ENCODE data around the gene ZEB2.

The ZEB2 gene

GRCh38 chr2:144548088-144548487, 28.2 kb upstream of the ZEB2 start:
- Histone ChIP-seq H3K9me3 (ENCODE audit: control insufficient read depth, low read length) (no peaks in the 10 kb centered on the region), H3K36me3 (ENCODE audit: control insufficient read depth, insufficient read depth, low read length) (no peaks in the 10 kb centered on the region), H3K4me1 (ENCODE audit: control insufficient read depth, insufficient read depth, low read length) (no peaks in the 10 kb centered on the region), H3K4me3 (ENCODE audit: low read length) (no peak overlapping the region), H3K27me3 (ENCODE audit: control insufficient read depth, insufficient read depth, low read length) (no peaks in the 10 kb centered on the region), H3K9ac (ENCODE audit: low read length) (no peak overlapping the region)

GRCh38 chr2:144547494-144547893, 27.6 kb upstream of the ZEB2 start:
- H3K27me3 ChIP-seq (ENCODE audit: control insufficient read depth, insufficient read depth, low read length), result no peaks in the 10 kb centered on the region
- no peaks in the 10 kb centered on the region for H3K9me3 ChIP-seq (ENCODE audit: control insufficient read depth, low read length)
- H3K36me3 ChIP-seq (ENCODE audit: control insufficient read depth, insufficient read depth, low read length), result no peaks in the 10 kb centered on the region
- no peak overlapping the region for H3K4me3 ChIP-seq (ENCODE audit: low read length)
- H3K9ac ChIP-seq (ENCODE audit: low read length), result no peak overlapping the region
- H3K4me1 ChIP-seq (ENCODE audit: control insufficient read depth, insufficient read depth, low read length), result no peaks in the 10 kb centered on the region

GRCh38 chr2:144546933-144547332, 27.0 kb upstream of the ZEB2 start:
- H3K4me1 ChIP-seq (ENCODE audit: control insufficient read depth, insufficient read depth, low read length), result no peaks in the 10 kb centered on the region
- no peak overlapping the region for H3K4me3 ChIP-seq (ENCODE audit: low read length)
- no peaks in the 10 kb centered on the region for H3K27me3 ChIP-seq (ENCODE audit: control insufficient read depth, insufficient read depth, low read length)
- no peaks in the 10 kb centered on the region for H3K9me3 ChIP-seq (ENCODE audit: control insufficient read depth, low read length)
- H3K9ac ChIP-seq (ENCODE audit: low read length), result no peak overlapping the region
- H3K36me3 ChIP-seq (ENCODE audit: control insufficient read depth, insufficient read depth, low read length), result no peaks in the 10 kb centered on the region

GRCh38 chr2:144545787-144546186, 25.9 kb upstream of the ZEB2 start:
- Histone ChIP-seq H3K4me3 (ENCODE audit: low read length) (no peak overlapping the region), H3K9ac (ENCODE audit: low read length) (no peak overlapping the region), H3K27me3 (ENCODE audit: control insufficient read depth, insufficient read depth, low read length) (no peaks in the 10 kb centered on the region), H3K36me3 (ENCODE audit: control insufficient read depth, insufficient read depth, low read length) (no peaks in the 10 kb centered on the region), H3K9me3 (ENCODE audit: control insufficient read depth, low read length) (no peaks in the 10 kb centered on the region), H3K4me1 (ENCODE audit: control insufficient read depth, insufficient read depth, low read length) (no peaks in the 10 kb centered on the region)

DNA sequence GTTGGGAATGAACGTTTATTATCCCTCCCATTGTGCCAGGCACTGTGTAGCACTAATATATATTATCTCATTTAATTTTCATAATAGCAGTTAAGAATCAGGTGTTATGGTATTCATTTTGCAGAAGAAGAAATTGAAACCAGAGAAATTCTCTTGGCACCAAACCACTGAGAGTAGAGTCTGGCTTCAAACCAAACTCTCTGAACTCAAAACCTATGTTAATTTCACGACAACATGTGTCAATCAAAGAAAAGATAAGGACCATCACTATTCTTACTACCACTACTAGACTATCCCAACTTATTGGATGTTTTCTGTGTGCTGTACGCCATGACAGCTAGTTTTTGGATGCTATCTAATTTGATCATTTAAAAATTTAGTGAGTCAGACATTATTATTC, 24.1 kb upstream of the ZEB2 start:
- no peak overlapping the region for H3K4me3 ChIP-seq (ENCODE audit: low read length)
- H3K9me3 ChIP-seq (ENCODE audit: control insufficient read depth, low read length), result no peaks in the 10 kb centered on the region
- H3K4me1 ChIP-seq (ENCODE audit: control insufficient read depth, insufficient read depth, low read length), result no peaks in the 10 kb centered on the region
- no peaks in the 10 kb centered on the region for H3K36me3 ChIP-seq (ENCODE audit: control insufficient read depth, insufficient read depth, low read length)
- no peaks in the 10 kb centered on the region for H3K27me3 ChIP-seq (ENCODE audit: control insufficient read depth, insufficient read depth, low read length)
- no peak overlapping the region for H3K9ac ChIP-seq (ENCODE audit: low read length)

DNA sequence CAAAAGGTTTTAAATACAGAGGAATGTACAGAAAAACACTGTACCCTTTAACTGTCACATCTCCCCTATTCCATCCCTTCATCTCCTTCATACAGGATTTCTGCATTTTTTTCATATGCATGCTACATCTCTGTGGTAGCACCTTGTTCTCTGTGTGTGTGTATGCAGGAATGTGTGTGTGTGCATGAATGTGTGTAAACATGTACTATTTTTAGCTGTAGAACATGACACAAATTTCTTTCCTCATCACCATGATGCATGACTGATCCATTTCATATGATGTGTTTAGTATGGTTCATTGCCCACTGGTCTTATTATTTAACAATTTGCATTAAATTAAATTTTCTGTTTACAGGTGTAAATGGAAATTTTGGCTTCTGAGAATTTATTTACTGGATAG, 21.5 kb upstream of the ZEB2 start:
- Histone ChIP-seq H3K9ac (ENCODE audit: low read length) (no peak overlapping the region), H3K27me3 (ENCODE audit: control insufficient read depth, insufficient read depth, low read length) (no peaks in the 10 kb centered on the region), H3K4me3 (ENCODE audit: low read length) (no peak overlapping the region)

GRCh38 chr2:144539289-144539782, 19.4 kb upstream of the ZEB2 start:
- H3K36me3 ChIP-seq (ENCODE audit: control insufficient read depth, insufficient read depth, low read length), result no peaks in the 10 kb centered on the region
- H3K9ac ChIP-seq (ENCODE audit: low read length), result no peak overlapping the region
- H3K4me1 ChIP-seq (ENCODE audit: control insufficient read depth, insufficient read depth, low read length), result no peaks in the 10 kb centered on the region
- H3K27me3 ChIP-seq (ENCODE audit: control insufficient read depth, insufficient read depth, low read length), result no peaks in the 10 kb centered on the region
- H3K4me3 ChIP-seq (ENCODE audit: low read length), result no peak overlapping the region
- H3K9me3 ChIP-seq (ENCODE audit: control insufficient read depth, low read length), result no peaks in the 10 kb centered on the region

More for the DNA sequence above, 21.5 kb upstream of the ZEB2 start:
- H3K4me1 ChIP-seq (ENCODE audit: control insufficient read depth, insufficient read depth, low read length), result no peaks in the 10 kb centered on the region
- H3K36me3 ChIP-seq (ENCODE audit: control insufficient read depth, insufficient read depth, low read length), result no peaks in the 10 kb centered on the region
- no peaks in the 10 kb centered on the region for H3K9me3 ChIP-seq (ENCODE audit: control insufficient read depth, low read length)

DNA sequence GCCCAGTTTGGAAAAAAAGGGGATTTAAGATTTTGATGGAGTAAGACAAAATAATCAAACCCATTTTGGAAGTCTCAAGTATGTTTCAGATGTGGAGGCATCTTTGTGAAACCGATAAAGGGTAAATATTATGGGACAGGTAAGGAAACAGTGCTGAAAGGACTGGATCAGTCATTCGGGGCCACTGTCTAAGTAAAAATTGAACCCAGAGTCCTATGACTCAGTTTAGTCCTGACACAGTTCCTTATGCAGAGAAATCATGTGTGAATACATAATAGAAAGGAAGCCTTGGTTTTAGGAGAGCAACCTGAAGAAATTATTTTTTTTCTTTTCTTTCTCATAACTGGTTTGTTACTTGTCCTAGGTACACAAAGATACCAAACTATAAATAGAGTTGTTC, 15.4 kb upstream of the ZEB2 start:
- H3K36me3 ChIP-seq (ENCODE audit: control insufficient read depth, insufficient read depth, low read length), result no peaks in the 10 kb centered on the region
- no peak overlapping the region for H3K9ac ChIP-seq (ENCODE audit: low read length)
- H3K27me3 ChIP-seq (ENCODE audit: control insufficient read depth, insufficient read depth, low read length), result no peaks in the 10 kb centered on the region
- no peak overlapping the region for H3K4me3 ChIP-seq (ENCODE audit: low read length)
- no peaks in the 10 kb centered on the region for H3K9me3 ChIP-seq (ENCODE audit: control insufficient read depth, low read length)
- H3K4me1 ChIP-seq (ENCODE audit: control insufficient read depth, insufficient read depth, low read length), result no peaks in the 10 kb centered on the region

- no peaks in the 10 kb centered on the region for H3K4me1 ChIP-seq (ENCODE audit: control insufficient read depth, insufficient read depth, low read length)
- no peaks in the 10 kb centered on the region for H3K36me3 ChIP-seq (ENCODE audit: control insufficient read depth, insufficient read depth, low read length)
- no peaks in the 10 kb centered on the region for H3K9me3 ChIP-seq (ENCODE audit: control insufficient read depth, low read length)
- H3K4me3 ChIP-seq (ENCODE audit: low read length), result no peak overlapping the region
- no peaks in the 10 kb centered on the region for H3K27me3 ChIP-seq (ENCODE audit: control insufficient read depth, insufficient read depth, low read length)
- no peak overlapping the region for H3K9ac ChIP-seq (ENCODE audit: low read length)
Measured at GRCh38 chr2:144533221-144533620, 13.3 kb upstream of the ZEB2 start.

DNA sequence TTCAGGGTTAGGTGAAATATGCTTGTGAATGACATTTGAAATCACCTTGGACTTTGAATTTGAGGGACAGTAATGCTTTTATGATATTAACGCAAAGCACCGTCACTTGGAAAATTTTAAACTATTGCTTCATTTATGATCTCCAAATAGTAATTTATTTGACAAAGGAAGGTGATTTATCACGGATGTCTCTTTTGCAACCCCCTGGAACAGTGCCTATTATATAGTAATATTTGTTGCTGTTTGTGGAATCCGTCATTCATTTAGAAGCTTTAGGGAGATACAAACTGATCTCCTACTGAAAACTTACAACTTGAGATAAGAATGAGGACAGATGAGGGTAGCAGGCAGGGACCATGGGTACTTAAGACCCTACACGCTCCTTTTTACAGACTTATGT, 10.7 kb upstream of the ZEB2 start:
- H3K4me1 ChIP-seq (ENCODE audit: control insufficient read depth, insufficient read depth, low read length), result no peaks in the 10 kb centered on the region
- H3K4me3 ChIP-seq (ENCODE audit: low read length), result no peak overlapping the region
- H3K9ac ChIP-seq (ENCODE audit: low read length), result no peak overlapping the region
- no peaks in the 10 kb centered on the region for H3K36me3 ChIP-seq (ENCODE audit: control insufficient read depth, insufficient read depth, low read length)
- H3K27me3 ChIP-seq (ENCODE audit: control insufficient read depth, insufficient read depth, low read length), result no peaks in the 10 kb centered on the region
- H3K9me3 ChIP-seq (ENCODE audit: control insufficient read depth, low read length), result no peaks in the 10 kb centered on the region

- Histone ChIP-seq H3K36me3 (ENCODE audit: control insufficient read depth, insufficient read depth, low read length) (no peaks in the 10 kb centered on the region), H3K9ac (ENCODE audit: low read length) (no peak overlapping the region), H3K4me1 (ENCODE audit: control insufficient read depth, insufficient read depth, low read length) (no peaks in the 10 kb centered on the region), H3K9me3 (ENCODE audit: control insufficient read depth, low read length) (no peaks in the 10 kb centered on the region), H3K27me3 (ENCODE audit: control insufficient read depth, insufficient read depth, low read length) (no peaks in the 10 kb centered on the region), H3K4me3 (ENCODE audit: low read length) (no peak overlapping the region)
Measured at GRCh38 chr2:144529841-144530240, 9.9 kb upstream of the ZEB2 start.

DNA sequence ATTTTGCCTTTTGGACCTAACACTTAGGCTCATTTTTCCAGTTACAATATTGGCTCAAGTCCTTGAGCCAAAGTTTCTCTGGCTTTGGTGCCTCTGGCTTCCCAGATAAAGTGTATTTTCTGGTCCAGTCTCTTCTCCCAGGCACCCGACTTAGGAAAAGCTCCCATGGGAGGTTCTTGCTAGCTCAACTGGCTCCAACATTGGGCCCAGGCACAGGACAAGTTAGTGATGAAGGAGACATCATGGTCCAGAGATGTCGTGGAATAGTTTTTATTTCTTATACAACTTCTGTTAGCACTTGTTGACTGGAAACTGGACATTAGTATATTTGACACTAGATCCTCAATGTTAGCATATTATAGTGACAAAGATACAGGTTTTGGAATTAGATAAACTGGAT, 8.2 kb upstream of the ZEB2 start:
- Histone ChIP-seq H3K27me3 (ENCODE audit: control insufficient read depth, insufficient read depth, low read length) (peaks cover 8% of the 10 kb centered on the region), H3K9ac (ENCODE audit: low read length) (no peak overlapping the region), H3K4me3 (ENCODE audit: low read length) (no peak overlapping the region), H3K36me3 (ENCODE audit: control insufficient read depth, insufficient read depth, low read length) (no peaks in the 10 kb centered on the region), H3K4me1 (ENCODE audit: control insufficient read depth, insufficient read depth, low read length) (no peaks in the 10 kb centered on the region), H3K9me3 (ENCODE audit: control insufficient read depth, low read length) (no peaks in the 10 kb centered on the region)

DNA sequence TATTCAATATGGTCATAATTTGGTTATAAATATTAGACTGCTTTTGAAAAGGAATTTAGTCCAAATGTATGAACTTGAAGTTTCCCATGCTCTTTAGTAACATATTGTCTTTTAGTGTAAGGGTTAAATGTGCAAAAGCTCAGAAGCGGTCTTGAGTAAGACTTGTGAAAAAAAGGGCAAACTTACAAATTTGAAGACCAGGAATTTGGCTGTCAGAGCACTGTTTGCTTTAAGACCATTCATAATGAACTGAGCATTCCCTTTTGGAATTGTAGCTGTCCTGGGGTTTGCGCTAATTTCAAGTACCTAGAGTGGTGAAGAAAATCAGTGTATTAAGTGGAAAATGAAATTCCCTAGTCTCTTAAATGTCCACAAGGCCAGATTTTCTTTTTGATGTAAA, 6.9 kb upstream of the ZEB2 start:
- no peak overlapping the region for H3K9ac ChIP-seq (ENCODE audit: low read length)
- no peaks in the 10 kb centered on the region for H3K9me3 ChIP-seq (ENCODE audit: control insufficient read depth, low read length)
- H3K27me3 ChIP-seq (ENCODE audit: control insufficient read depth, insufficient read depth, low read length), result peaks cover 18% of the 10 kb centered on the region

More for the DNA sequence above, 6.9 kb upstream of the ZEB2 start:
- Histone ChIP-seq H3K36me3 (ENCODE audit: control insufficient read depth, insufficient read depth, low read length) (no peaks in the 10 kb centered on the region), H3K4me3 (ENCODE audit: low read length) (no peak overlapping the region), H3K4me1 (ENCODE audit: control insufficient read depth, insufficient read depth, low read length) (no peaks in the 10 kb centered on the region)

Measured in mucosa of stomach (tissue), 1 donor.